ENCODE data around the gene TUBAL3.

Gene TUBAL3

DNA sequence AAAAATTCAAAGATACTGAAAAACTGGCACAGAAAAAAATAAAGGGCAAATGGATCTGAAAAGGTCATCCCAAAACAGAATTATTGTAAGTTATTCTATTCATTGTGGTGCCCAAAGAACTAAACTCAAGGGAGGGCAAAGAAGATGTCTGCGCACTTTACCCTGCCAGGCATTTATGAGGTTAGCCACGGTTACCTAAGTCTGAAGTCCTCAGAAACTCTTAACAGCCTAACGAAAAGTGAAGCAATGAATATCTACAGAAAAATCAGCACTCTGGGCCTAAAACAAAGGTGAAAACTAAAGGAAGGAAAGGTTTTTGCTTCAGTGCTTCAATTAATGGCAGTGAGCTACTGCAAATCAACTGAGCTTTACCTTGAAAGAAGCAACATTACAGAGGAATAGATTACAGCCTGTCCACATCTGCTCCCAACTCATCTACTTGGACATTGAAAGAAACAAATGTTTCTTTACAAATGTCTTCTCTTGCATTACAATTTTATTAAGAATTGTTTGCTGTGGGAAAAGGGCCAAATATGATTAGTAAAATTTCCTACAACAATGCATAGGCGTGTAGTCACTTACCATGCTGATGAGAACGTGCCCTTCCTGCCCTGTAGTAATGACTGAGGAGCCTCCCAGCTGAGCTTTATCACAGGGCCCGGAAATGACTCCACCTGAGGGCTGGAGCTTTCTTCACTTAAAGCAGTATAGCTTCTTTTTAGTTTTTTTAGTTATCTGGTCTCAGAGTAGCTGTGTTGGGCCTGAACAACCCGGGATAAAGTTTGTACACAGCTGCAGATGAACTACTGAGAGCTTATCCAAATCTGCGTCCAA is at the start of gene TUBAL3:
TUBAL3 (minus strand) TSS at position 621 of the 834 bp plus-strand sequence; CDS start at position 585, 36 bp downstream.
- DNase-seq = no peak

DNA sequence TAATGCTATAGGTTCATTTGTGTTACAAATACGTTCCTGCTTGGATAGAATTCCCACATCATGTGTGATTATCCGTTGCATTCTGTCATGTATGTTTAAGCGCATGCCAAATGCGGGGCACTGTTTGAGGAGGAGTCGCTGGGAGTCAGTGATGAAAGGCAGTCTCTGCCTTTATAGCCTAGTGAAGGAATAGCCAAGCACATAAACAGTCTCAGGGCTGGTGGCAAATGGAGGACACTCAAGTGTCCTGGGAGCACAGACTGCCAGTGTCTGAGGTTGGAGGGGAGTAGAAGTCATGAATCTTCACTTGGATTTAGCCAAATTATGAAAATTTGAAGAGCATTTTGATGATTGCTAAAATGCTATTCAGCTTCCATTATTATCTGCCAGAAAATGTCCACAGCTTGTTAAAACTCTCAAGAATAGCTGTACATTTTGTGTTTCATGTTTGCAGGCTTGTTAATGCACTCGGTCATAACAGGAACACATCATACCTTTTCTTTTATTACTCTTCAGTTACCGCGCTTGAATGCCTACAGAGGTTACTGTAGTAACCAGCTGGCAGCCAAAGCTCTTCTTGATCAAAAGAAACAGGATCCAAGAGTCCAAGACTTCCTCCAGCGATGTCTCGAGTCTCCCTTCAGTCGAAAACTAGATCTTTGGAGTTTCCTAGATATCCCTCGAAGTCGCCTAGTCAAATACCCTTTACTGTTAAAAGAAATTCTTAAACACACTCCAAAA is 49.3 kb upstream of the TUBAL3 start:
- DNase-seq = no peak

DNA sequence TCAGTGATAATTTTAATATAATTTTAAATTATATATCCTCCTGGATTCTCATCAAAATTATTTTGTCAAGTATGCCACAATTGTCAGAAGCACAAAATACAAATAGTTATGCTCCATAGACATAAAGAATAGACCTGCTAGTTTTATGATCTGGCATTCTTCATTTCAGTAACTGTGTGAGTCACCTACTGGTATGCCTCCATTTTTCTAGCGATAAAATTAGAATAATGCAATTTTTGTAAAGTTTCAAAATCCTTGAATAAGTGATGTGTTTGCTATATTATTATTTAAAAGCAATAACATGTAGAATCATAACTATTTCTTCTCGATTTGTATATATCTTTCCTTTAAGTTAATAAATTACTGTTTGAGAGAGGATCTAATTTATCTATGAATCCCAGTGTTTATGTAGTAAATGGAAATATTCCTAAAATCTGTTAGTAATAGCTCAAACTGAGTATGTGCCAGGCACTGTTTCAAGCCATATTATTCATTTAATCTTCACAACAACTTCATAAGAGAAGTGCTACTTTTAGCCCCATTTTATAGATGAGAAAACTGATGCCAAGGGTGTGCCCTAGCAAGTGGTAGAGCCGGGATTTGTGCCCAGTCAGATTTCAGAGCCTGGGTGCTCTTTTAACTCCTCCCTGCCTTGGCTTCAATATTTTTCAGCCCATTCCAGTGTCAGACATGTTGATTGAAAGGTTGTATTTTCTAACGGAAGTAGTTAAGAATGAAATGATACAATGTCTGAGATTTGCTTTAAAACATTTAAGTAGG is 46.2 kb upstream of the TUBAL3 start:
- DNase-seq = no peak

DNA sequence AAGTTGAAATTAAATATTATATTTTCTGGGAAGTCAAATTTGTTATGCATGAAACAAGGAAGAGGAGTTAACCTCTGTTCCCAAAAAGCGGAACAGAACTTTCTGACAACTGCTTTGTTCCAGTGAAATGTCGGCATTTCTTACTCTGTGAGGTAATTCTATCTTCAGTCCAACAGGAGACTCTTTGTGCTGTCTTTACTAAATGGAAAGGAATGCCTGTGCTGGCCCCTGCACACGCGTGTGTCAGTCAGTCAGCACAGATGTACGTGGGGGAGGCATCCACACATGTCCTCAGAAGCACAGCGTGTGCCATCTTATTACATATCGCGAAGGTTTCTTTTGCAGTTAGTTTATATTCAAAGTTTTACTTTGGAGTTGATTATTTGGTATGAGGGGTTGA is 45.2 kb upstream of the TUBAL3 start:
- DNase-seq = peak; percentile 79

DNA sequence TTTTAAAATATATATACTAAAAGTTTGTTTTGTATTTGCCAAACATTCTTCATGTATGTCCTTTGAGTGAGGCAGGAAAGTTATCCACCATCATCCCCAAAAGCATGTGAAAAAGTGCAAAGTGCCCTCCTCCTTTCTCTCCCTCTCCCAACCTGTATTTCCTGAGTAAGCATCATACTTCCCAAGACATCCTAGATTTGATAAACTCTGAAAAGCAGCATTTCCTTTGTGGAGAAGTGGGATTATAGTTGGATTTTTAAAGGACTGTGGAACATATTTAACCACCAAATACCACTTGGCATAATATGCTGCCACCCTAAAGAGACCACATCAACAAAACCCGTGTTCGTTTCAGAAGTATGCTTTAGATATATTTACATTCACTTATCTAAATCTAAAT is 44.6 kb upstream of the TUBAL3 start:
- no peak for DNase-seq

DNA sequence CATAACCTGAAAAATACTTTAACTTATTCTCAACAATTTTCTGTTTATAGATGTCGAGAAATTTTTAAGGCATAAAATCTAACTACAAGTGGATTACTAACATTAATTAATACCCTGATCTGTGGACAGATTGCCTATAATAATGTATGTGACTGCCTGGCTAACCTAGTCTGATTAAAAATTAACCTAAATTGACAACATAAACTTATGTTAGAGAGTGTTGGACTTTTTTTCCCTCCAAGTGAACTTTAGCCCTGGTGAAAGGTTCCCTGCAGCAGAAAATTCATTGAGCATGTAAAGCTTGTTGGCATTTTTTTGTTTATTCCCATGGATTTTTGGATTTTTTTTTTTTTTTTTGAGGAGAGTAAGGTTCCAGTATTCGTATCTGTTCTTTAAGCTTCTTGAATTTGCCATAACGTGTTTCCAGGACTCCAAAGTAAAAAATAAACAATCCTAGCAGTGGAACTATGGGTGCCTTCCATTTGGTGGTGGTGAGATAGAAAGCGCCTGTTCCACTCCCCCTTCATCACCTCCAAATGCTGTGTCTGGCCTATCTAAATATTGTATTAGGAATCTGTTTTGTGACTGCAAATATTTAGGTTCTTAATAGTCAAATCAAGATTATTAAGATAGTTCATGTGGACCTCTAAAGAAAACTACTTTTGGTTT is 43.8 kb upstream of the TUBAL3 start:
- DNase-seq = no peak

DNA sequence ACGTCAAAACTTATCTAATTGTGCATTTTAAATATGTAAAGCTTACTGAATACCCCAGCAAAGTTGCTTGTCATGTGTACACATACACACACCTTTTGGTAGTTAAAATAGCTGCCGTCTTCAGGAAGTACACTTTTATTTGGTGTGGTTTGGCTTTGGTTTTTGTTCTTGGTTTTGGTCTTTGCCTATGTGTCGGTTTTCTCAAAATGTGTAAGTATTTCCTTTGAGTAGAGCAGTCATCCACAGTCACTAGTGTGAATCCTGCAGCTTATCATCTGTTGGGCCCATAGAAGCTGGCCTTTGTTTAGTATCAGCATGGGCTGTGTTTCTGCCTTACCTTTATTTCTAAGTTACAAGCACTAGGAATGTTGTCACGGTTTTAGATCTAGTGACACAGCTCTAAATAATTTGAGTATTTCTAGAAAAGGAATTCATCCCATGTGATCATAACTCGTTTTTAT is 43.0 kb upstream of the TUBAL3 start:
- no peak for DNase-seq

DNA sequence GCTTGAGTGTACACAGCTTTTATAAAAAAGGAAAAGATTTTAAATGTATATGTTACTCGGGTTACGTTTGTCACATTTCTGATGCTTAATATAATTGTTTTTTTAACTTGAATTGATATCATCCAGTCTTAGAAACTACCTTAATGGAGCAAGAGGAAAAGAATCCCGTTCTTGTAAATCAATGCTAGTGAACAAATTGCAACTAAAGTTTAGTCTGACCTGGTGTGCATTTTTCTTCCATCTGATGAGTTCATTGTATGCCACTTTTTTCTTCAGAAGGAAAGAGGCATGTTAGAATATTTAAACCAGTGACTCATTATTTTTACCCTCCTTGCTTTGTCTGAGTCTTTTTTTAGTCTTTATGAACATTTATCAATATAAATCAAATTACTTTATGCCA is 42.4 kb upstream of the TUBAL3 start:
- DNase-seq = no peak

DNA sequence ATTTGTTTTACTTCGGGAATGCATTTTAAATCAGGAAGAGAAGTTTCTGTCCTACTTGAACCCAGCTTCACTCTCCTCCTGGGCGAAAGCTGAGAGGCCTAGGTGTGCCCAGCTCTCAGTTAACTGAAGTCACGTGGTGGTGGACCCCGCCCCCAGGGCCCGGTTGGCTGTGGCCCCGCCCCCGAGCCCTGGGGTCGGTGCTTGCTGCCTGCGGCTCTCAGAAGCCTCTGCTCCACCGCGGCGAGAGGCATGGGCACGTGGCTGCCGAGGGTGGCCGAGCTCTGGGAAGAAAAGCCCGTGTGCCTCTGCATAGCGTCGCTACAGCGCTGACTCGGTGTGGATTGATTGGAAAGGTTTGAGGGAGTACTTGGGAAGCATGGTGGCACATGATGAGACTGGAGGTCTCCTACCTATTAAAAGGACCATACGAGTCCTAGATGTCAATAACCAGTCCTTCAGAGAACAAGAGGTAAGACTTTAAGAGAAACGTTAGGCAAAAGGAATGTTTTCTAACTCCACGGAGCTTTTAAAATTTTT is 41.8 kb upstream of the TUBAL3 start:
- peak; percentile 96 for DNase-seq

DNA sequence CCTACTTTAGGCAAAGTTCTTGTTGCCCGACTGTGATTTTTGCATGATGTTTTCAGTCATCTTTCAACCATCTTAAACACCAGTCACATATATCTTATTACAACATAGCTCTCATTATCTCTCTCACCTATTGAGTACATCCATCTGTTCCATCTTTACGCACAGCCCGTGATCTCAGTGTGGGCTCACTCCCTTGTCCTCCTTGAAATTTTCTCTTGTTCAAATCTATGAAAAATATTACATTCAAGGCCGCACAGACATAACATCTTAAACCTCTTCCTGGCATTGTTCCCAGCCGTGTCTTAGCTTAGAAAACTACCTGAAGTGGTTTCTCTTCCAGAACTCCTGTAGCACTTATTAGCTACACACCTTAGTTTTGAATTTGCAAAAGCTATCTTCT is 40.4 kb upstream of the TUBAL3 start:
- DNase-seq = no peak

DNA sequence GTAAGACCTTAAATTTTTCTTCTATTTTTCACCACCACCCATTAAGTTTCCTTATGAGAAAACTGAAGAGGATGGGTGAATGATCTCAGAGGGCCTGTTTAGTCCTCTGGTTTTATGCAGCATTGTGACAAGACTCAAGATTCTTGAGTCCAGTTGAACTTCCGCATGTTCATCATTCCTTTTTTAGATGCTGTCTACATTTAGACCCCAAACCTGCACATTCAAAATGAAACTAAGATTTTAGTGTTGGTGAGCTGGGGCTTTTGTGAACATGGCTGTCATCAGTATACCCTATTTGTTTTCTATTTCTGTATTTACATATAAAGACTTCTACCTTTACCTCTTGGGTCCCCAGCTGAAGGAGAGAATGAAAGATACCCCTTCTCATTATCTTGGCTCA is 38.8 kb upstream of the TUBAL3 start:
- DNase-seq = no peak

DNA sequence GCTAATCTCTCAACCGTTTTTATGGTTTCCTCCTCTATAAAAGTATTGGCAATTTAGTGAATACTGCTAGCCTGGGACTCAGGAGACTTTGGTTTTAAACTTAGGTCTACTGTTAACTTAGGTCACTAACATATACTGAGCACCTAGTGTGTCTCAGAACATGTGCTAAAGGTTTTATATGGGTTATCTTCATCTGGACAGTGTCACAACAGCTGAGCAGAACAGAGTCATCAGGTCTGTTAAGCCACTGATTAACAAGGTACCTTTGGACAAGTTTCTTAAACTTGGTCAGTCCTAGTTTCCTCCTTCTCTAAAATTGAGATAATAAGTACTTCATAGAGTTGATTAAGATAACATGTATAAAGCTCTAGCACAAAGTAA is 38.4 kb upstream of the TUBAL3 start:
- DNase-seq = no peak

DNA sequence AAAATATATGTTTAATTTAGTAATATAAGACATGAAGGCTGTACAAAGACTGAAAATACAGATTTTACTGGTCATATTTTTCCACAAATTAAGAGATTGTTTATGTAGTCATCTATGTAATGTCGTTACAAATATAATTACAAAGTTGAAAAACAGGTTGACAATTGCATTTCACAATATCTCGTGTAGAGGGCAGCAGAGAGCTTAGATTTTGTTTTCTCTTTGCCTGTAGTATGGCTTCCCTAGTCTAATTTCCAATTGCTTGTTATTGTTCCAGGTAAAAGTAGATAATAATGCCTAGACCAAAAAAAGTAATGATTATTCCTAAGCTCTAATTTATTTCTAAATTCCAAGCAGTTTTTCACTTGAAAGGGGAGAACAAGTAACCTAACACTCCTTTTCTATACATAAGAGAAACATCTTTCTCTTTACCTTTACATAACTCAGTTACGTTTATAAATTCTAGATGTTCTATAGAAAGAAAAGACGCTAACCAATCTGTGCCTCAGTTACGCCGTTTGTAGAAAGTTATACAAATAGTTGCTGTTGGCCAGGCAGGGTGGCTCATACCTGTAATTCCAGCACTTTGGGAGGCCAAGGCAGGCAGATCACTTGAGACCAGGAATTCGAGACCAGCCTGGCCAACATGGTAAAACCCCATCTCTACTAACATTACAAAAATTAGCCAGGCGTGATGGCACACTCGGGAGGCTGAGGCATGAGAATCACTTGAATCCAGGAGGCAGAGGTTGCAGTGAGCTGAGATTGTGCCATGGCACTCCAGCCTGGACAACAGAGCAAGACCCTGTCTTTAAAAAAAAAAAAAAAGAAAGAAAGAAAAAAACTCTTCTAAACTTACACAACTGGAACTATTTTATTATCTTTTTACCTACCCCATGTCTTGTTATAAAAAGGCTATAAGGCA is 37.7 kb upstream of the TUBAL3 start:
- no peak for DNase-seq

DNA sequence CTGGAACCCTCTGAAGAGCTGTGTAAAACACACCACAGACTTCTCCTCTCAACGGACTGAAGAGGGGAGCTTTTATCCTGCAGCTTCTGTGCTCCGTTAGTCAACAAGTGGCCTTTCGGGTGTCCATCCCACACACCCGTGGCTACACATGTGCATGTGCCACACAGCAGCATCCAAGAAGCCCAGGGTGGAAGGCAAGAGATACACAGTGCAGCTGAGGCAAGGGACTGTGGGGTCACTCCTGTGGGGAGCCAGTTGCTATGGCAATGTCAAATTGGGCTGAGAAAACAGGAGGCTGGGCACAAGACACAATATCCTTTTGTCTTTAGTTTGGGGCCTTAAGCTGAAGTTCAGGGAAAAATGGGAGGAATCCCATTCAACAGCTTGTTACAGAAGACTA is 36.5 kb upstream of the TUBAL3 start:
- DNase-seq = no peak

DNA sequence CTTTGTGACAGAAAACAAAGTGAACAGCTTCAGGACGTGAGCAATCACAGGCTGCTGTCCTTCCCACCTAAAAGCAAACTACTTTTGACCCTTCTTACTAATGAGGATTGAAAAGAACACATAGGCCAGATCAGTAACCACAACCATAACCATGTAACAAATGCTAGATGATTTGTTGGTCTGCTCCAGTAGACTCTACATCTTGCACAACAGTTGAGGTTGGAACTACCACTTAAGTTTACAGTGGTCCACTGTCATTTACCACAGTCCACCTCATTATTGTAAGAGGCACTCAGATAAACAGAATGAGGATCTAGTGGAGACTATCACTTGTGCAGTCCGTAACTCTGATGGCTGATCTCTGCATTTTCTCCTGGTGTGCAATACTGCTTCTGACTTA is 35.6 kb upstream of the TUBAL3 start:
- DNase-seq = no peak

DNA sequence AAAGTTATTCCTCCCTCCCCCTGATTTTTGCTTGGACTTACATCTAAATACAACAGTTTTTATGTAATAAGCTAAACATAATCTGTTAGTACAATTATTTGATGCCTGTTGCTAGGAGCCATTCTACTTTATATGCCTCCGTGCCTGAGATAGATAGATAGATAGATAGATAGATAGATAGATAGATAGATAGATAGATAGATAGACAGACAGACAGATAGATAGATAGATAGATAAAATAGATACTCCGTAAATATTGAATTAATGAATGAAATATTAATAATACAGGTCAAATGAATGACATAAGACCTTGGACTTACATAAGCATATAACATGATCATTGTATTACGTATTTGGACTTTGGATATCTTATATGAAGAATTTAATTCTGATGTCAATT is 30.7 kb upstream of the TUBAL3 start:
- DNase-seq = no peak

DNA sequence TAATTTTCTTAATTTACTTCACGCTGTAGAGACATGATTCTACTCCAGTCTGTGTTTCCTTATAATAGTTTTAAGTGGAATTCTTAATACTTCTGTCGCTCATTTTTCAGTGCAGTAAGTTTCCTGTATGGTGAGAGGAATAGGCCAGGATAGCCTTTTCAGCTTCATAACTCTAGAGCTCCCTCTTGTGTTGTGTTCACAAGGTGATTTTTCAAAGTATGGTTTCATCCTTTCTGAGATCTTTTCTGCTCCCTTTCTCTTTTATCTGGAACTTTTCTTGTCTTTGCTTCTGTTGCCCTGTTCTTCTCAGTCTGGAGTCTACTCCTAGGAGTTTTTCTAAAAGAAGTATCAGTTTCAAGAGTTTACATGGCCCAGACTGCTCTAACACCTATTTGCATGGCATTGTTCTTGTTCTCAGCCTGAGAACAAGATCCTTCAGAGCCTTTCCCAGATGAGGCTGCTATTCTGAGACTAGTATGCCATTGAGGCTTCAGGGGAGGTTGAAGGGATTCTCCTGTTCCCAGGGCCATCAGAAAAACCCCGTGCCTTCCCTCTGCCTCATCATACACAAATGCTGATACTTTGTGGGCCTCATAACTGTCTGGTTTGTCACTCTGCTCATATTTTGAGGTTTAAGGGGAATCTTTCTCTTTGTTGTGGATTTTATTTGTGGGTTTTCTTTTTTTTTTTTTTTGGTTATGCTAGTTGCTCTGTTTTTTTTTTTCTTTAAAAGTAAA is 29.6 kb upstream of the TUBAL3 start:
- DNase-seq = no peak

DNA sequence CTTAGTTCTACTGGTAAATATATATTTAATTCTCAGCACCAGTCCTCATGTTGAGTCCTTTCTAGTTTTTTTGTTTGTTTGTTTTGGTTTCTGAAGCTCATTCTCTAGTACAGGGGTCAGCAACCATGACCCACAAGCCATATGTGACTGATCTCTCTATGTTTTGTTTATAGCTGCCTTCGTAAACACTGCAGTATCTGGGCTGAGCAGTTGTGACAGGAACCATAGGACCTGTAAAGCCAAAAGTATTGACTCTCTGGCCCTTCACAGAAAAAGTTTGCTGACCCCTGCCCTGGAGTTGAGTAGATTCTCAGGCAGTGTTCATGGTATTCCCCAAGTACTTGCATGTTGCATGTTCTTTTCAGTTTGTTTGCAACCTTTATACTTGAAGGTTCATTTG is 28.6 kb upstream of the TUBAL3 start:
- no peak for DNase-seq

DNA sequence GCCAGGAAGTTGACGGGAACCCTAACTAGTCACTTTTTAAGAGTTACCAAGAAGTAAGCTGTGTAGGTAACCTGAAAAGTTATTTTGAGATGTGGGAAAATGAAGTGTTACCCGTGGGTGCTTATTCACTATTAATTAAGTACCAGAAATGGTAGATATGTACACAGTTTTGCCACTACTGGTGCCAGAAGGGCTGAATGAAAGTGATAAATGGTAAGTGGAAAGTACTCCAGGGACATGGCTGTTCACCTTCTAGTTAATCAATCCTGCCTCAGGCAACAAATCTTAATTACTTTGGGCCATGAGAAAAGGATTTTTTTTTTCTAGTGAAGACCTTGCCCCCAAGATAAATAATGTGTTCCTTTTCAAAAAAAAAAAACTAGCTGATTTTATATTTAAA is 23.5 kb upstream of the TUBAL3 start:
- DNase-seq = no peak

DNA sequence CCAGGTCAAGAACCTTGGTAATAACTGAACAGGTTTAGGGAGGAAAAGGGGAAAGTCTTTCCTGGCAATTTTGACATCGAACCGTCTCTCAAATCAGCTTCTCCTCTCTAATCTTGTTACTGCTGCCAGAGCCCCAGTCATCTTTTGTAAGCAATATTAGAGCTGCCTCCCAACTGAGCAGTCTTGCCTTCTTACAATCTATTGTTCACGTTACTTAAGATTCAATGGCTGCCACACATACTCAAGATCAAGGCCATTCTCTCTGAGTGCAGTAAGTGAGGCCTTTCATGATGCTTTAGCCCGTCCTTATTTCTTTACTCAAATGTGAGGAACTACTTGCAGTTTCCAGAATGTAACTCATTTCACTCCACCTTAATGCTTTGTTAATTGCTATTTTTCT is 20.1 kb upstream of the TUBAL3 start:
- no peak for DNase-seq

DNA sequence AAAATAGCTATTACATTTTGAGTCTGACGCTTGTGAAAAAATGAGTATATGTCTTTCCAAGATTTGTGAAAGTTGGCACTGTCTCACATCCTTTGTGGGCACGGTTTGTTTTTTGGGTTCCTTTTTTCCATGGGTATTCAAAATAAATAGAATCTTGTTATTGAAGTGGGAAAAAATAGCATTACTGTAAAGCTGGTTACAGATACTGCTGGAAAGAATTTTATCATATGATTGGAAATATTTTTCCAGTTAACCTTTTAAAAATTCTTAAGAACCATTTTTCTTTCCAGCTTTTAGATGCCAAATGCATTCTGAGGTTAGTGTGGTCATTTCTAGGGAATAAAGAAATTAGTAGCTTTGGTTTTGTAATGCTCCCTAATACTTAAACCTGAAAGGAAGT is 19.1 kb upstream of the TUBAL3 start:
- DNase-seq = no peak
